Kidney capillary endothelial cell (primary cell): Measurements from ENCODE around the gene FHOD3.
"Not testable (repeated sequence)": the region's sequence is repeated elsewhere in the genome, so short reads cannot be mapped to it uniquely, and the experiment has no call there.

ENCODE experiments used
- DNase-seq: peaks from one replicate; pipeline ENCODE4 v3.0.0-alpha.2; 2018; ENCODE audit warnings: low spot score

FHOD3 gene

DNA sequence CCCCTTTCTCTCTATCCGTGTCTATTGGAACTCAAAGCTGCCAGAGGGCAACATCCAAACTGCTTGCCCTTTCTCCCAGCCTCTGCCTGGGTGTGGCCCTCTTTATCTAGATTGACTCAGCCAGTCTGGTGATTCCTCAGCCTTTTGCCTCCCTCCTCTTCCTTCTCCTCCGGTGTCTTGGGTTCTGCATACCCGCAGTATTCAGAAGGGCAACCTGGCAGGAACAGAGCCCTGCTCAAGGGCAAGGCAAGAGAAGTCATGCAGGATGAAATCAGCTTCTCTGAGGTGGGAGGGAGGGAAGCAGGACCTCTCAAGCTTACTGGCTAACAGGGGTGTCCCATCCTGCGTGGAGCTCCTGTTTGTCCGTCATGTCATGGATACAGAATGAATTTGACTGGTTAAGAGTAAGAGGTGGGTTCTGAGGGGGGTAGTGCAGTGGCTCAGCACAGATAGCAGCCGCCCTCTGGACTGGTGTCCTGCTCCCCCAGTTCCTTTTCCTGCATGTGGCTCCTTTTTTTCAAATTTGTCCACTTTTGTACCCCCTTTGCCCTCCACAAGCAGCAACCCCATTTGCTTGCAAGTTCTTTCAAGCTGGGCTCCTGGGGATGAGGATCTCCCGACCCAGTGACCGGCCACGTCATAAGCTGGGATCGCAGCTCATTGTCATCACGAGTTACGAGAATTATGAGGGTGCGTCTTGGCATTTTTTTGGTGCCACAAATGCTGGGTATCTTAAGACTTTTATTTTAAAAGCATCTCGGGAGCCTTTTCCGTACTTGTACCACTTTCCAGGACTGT, 154.1 kb downstream of the FHOD3 start:
- no peak for DNase-seq

DNA sequence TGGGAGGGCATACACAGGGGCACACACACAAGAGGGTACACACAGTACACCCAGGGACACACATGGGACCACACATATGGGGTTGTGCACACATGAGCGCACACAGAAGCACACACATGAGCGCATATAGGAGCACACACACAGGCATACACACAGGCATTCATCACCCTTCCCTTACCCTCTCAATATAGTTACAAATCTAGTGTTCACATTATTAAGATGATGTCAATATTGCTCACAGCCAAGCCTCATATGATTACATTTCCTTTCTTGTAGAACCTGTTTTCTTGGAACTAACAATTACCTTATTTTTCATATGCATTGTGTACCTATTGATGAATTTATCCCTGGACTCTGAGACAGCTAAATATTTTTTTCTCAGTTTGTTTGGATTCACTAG, 156.7 kb downstream of the FHOD3 start:
- no peak for DNase-seq

DNA sequence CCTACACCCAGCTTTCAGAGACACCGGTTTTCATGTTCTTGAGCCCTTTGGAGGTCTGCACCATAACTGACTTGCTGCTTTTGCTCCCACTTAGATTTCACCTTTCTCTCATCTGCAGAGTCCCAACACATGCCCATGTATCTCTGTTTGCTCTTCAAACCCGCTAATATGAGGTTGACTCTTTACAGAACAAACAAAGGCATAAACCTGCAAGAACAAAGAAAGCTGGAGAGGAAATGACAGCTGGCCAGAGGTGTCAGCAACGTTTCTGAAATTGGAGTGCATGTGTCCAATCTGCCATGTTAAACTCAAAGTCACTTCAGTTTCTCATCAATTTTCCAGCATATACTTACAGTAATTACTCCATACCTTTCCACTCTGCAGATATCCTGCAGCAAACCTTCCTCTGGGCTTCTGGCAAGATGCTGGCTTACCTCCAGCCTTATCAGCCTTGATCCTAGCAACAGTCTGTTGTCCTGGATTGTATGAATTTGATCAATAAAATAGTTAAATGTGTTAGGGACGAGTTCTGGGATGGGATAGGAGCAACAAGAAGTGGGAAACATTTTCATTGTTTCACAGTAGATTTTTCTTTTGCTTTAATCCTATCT, 157.4 kb downstream of the FHOD3 start:
- no peak for DNase-seq

DNA sequence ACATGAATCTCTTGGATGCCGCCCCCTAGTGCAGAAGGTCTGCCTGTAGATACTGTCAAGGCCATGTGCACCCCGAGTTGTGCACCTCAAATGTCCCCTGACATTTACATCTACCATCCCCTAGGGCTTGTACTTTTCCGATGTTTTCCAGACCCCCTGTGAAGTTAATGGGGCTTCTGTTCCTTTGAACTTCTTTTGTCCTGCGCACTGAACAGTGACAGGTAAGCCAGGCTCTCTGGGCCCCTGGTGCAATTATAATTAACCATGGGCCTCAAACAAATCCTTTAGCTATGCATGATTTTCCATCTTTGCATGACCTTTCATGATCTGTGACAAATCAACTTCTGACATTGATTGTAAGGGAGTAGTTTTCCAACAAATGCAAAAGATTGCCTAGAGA, 158.4 kb downstream of the FHOD3 start:
- no peak for DNase-seq

DNA sequence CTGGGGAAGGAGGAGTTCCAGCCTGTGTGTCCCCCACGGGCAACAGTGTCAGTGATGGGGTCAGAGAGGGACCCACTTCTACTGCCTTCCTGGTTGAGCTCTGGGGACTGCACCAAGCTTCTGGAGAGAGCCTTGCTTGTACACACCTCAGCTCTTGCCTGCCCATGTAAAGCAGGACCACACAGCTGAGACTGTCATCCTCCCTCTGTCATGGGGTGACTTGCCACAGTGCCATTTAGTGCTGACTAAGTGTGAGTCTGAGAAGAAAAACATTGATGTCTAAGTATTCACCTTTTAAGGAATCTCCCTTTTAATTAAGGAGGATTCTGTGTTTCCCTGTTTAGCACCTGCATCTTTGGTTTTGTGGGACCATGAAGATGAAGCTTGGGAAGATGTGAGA, 159.1 kb downstream of the FHOD3 start:
- no peak for DNase-seq

DNA sequence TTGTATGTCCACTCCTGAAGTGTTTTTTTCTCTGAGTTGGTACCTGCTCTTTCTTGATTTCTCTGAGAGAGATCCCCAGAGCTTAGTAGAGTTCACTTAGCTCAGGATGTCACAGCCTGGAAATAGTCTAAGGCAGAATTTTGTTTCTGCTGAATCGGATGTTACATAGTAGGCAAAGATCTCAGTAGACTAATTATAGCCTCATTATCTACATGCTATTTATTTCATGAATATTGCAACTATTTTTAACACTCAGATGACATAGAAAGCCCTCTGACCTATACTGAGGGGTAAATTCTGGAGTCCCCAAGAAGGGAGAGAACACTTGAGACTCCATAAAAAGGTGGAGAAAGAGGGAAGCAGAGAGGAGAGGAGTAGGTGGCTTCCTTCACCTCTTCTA, 160.2 kb downstream of the FHOD3 start:
- no peak for DNase-seq

- DNase-seq, result no peak
These were observed 160.8 kb downstream of the FHOD3 start for GRCh38 chr18:36458306-36458705.

- no peak for DNase-seq
These were observed 161.7 kb downstream of the FHOD3 start for GRCh38 chr18:36459203-36459602.

- no peak for DNase-seq
These were observed 162.3 kb downstream of the FHOD3 start for GRCh38 chr18:36459786-36460185.

- no peak for DNase-seq
These were observed 162.9 kb downstream of the FHOD3 start for GRCh38 chr18:36460324-36460850.

- DNase-seq, result no peak
These were observed 163.3 kb downstream of the FHOD3 start for GRCh38 chr18:36460854-36461253.

- DNase-seq, result no peak
These were observed 164.1 kb downstream of the FHOD3 start for GRCh38 chr18:36461551-36461987.

DNA sequence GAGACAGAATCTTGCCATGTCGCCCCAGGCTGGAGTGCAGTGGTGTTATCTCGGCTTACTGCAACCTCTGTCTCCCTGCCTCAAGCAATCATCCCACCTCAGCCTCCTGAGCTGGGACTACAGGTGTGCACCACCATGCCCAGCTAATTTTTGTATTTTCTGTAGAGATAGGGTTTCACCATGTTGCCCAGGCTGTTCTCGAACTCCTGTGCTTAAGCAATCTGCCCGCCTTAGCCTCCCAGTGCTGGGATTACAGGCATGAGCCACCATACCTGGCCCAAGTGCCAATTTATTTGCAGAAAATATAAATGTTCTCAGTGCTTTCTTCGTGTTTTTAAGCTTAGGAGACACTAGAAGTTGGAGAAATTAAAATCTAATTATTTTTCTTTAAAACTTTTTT, 166.0 kb downstream of the FHOD3 start:
- DNase-seq, result not testable (repeated sequence)

DNA sequence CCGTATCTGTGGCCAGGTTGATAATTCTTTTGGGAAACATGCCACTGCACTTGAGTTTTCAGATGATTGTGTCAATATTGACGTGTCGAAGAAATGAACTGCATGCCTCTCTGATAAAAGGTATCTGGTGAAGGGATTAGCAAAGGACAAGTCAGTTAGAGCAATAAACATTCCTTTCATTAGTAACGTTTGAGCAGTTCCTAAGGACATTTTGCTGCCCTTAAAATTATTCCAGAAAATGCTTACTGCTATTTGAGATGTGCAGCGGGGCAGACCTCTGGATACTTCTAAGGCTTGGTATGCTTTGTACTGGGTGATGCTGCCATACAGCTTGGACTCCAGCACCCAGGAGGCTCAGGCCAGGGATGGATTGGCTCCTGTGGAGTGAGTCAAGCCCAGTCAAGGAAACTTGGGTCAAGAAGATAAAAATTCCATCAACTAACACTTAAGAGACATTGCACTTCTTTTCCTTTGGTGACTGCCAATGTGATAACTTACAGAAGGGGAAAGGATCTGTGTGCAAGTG, 166.7 kb downstream of the FHOD3 start:
- no peak for DNase-seq

DNA sequence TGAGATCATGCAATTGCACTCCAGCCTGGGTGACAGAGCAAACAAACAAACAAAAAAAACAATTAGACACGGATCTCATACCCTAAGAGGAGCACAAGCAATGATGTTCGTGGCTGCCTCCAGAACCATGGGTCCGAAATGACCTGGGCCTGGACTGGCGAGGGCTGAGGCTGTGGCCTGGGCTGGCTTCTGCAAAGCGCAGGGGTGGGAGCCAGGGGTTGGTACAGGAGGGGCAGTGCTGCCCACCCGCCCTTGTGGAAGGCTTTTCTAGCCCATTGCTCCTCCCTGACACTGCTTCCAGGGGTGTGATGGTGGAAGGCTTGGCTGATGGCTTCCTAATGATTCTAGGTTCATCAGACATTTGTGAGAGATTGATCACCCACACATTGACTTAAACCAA, 167.8 kb downstream of the FHOD3 start:
- no peak for DNase-seq

GRCh38 chr18:36465970-36466369, 168.5 kb downstream of the FHOD3 start:
- DNase-seq, result no peak

DNA sequence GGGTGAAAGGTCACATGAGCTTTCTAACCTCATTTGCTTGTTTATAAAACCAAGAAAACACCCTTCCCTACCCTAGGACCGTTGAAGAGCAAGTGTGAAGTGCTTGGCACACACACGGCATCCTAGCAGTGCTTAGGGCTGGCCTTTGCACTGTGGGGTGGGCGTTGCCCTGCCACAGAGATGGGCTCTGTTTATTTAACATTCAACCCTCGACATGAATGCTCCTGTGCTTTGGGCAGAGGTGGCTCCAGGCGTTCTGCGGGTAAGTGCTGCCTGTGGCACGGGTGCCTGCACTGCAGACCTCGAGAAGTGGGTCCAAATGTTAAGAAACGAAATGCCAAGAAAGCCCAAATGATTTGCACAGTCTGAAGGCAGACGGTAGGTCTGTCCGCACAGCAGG, 170.1 kb downstream of the FHOD3 start:
- no peak for DNase-seq

- no peak for DNase-seq
These were observed 170.6 kb downstream of the FHOD3 start for GRCh38 chr18:36468161-36468560.

DNA sequence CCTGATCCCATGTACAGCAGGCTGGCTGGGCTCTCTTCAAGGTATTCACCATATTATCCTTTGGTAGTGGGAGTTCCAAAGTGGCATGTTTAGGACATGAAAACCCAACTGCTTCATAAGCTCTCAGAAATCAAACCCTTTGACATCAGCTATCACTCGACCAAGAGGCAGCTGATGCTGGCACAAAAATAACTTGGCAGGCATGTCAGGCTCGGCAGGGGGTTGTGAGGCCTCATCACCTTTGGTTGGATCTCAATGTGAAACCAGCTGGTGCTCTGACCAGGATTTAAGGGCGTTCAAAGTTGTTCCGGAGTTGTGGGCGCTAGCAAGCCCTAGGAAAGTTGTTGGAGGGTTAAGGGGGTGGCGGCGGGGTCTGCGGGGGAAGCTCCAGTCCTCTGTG, 171.9 kb downstream of the FHOD3 start:
- DNase-seq, result no peak

GRCh38 chr18:36470896-36471295, 173.4 kb downstream of the FHOD3 start:
- no peak for DNase-seq

DNA sequence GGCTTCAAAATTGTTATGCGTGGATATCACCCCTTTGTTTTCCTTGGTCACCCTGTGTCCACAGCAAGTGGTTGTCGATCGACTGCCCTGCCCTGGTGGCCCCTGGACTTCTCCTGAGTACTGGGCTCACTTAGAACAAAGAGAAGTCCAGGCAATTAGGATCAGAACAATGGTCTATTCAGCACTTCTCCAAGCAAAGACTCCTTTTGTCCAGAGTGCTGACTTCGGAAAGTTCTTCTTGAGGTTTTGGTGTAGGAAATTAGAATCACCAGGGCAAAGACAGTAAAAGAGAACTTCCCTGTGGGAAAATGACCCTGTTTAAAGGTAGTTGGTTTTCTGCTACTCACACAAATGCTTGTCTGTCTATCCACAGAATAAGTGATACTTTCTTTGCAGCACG, 173.9 kb downstream of the FHOD3 start:
- no peak for DNase-seq

- DNase-seq, result no peak
These were observed 178.9 kb downstream of the FHOD3 start for GRCh38 chr18:36476433-36476832.

DNA sequence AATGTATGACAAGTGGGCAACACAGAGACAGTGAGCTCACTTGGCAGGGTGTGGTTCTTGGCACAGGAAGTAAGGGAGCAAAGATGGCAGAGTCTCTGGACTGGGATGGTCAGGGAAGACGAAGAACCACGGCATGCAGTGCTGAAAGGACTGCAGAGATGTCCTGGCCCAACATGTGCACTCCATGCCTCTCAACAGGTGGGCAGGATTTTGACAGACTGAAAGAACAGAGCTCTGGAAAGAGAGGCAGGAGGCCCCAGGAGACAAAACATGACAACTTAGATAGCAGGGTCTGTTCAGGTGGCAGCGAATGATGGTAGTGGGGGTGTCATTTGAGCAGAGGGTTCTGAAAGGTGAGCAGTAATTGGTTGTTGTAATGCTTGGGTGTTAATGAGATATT, 180.3 kb downstream of the FHOD3 start:
- no peak for DNase-seq
